Left renal cortex interstitium (tissue), 4 donors: ENCODE measurements around the gene UCK1. TPM values are rescaled to one million over a fixed set of nuclear protein-coding genes. Genes with fewer than 3 reads are reported as not detected.

Source experiments
- DNase-seq, 4 donors: peaks; one replicate each; pipeline ENCODE4 v3.0.0-alpha.2; 2013; ENCODE audit warnings: low read depth in 4 of 4, low spot score in 2 of 4, missing footprints in 1 of 4
- polyA plus RNA-seq, 4 donors: library from polyadenylated mRNA; unstranded; fragments of 120-200 nt; gene quantifications; one replicate each; pipeline ENCODE4 v1.2.1, GENCODE V29; 2013; ENCODE audit not compliant: insufficient read length in 4 of 4

The UCK1 gene
- polyA plus RNA-seq, 4 donors = 39.4 to 44.5 (median 41.6) TPM

- peak in 2 of 4 donors; percentile 6 to 36 for DNase-seq
These were observed 52.6 kb downstream of the UCK1 start for GRCh38 chr9:131478421-131478868.

GRCh38 chr9:131477816-131478419, 53.1 kb downstream of the UCK1 start:
- no peak for DNase-seq

- no peak for DNase-seq
These were observed 53.7 kb downstream of the UCK1 start for GRCh38 chr9:131477367-131477766.

GRCh38 chr9:131476777-131477345, 54.2 kb downstream of the UCK1 start:
- DNase-seq = no peak

- no peak for DNase-seq
These were observed 54.9 kb downstream of the UCK1 start for GRCh38 chr9:131475956-131476776.

GRCh38 chr9:131475111-131475955, 55.7 kb downstream of the UCK1 start:
- DNase-seq = no peak

- no peak for DNase-seq
These were observed 56.4 kb downstream of the UCK1 start for GRCh38 chr9:131474711-131475110.

GRCh38 chr9:131473891-131474290, 57.2 kb downstream of the UCK1 start:
- no peak for DNase-seq

Other genes starting within 250 kb of the UCK1 start
- gene PLPP7, start 241.5 kb downstream of the UCK1 start, polyA plus RNA-seq = 1 to 10 TPM; 2.6 to 3.5 (median 3.0) TPM
- gene PRRC2B, start 137.2 kb downstream of the UCK1 start, polyA plus RNA-seq = 100 to 1,000 TPM; 152 to 226 (median 184) TPM
- 10 to 100 TPM; 29.0 to 54.6 (median 43.6) TPM for gene POMT1, start 28.3 kb downstream of the UCK1 start, polyA plus RNA-seq
- 1 to 10 TPM in 2 of 4 donors, under 1 TPM in 2; 0.78 to 2.1 (median 1.1) TPM for gene PRRT1B, start 14.3 kb upstream of the UCK1 start, polyA plus RNA-seq
- gene RAPGEF1, start 208.8 kb upstream of the UCK1 start, polyA plus RNA-seq = 10 to 100 TPM; 36.8 to 41.5 (median 40.2) TPM